Sigmoid colon (tissue), 7 donors: ENCODE data around the gene SOX15. TPM values are rescaled to one million over a fixed set of nuclear protein-coding genes. Genes with fewer than 3 reads are reported as not detected.

ENCODE experiments used
- DNase-seq: peaks from one replicate; pipeline ENCODE4 v3.0.0-alpha.2; 2019
- H3K27ac ChIP-seq, 4 donors: fragments of 200-600 bp; sonication (generic); one replicate each; pipeline ENCODE4 v1.5.1; 2016 to 2019; ENCODE audit warnings: mild to moderate bottlenecking in 1 of 4
- H3K27me3 ChIP-seq, 3 donors: fragments of 200-600 bp; sonication (generic); one replicate each; pipeline ENCODE4 v1.5.1; 2019; ENCODE audit warnings: mild to moderate bottlenecking in 1 of 3
- H3K36me3 ChIP-seq, 4 donors: fragments of 200-600 bp; sonication (generic); one replicate each; pipeline ENCODE4 v1.5.1; 2016 to 2019
- H3K4me1 ChIP-seq, 4 donors: fragments of 200-600 bp; sonication (generic); one replicate each; pipeline ENCODE4 v1.5.1; 2017 to 2019
- H3K4me3 ChIP-seq, 4 donors: fragments of 200-600 bp; sonication (generic); one replicate each; pipeline ENCODE4 v1.5.1; 2017 to 2019; ENCODE audit warnings: mild to moderate bottlenecking in 2 of 4, moderate library complexity in 1 of 4
- H3K9me3 ChIP-seq, 4 donors: fragments of 200-600 bp in 3 of 4; sonication (generic) in 3 of 4; one replicate each; pipeline versions ENCODE4 v1.5.1 to v1.6.1; 2013 to 2019
- EP300 ChIP-seq, 4 donors: sonication (generic); formaldehyde crosslinking; IDR thresholded peaks; one replicate each; pipeline ENCODE4 v1.6.1; 2017; ENCODE audit warnings: antibody characterized with exemption in 4 of 4
- POLR2A ChIP-seq, 2 donors: fragments of 450-650 bp; IDR thresholded peaks; one replicate each; pipeline ENCODE4 v1.6.1; 2016; ENCODE audit warnings: antibody characterized with exemption in 2 of 2, mild to moderate bottlenecking in 2 of 2, moderate library complexity in 2 of 2
- POLR2AphosphoS5 ChIP-seq, 4 donors: sonication (generic); formaldehyde crosslinking; IDR thresholded peaks; one replicate each; pipeline ENCODE4 v1.6.1; 2017; ENCODE audit warnings: antibody characterized with exemption in 4 of 4
- WGBS, 2 donors: extraction: QIAGEN DNeasy Blood & Tissue Kit; methylation state at CpG; one replicate each; pipeline ENCODE4 v1.1.7; 2013; 5-methylcytosine and 5-hydroxymethylcytosine counted together
- intact Hi-C: fragments of 100-400 bp; cut with DNase I; formaldehyde crosslinking; loops from one replicate; pipeline ENCODE4 v1.15.1; 2023
- polyA plus RNA-seq, 3 donors: library from polyadenylated mRNA; stranded (reverse); fragments of 200-250 nt; gene quantifications; one replicate each; pipeline ENCODE4 v1.2.3, GENCODE V29; 2013
- total RNA-seq, 4 donors: library from RNA; depleted of rRNA; stranded (reverse); fragments of >200 nt; gene quantifications; one replicate each; pipeline ENCODE4 v1.1.0, GENCODE V29; 2016
- TF ChIP-seq, protein P1 (sequence below), 4 experiments: fragments of 450-650 bp in 3 of 4; fragments of 200-600 bp in 1 of 4; IDR thresholded peaks; one replicate each; pipeline ENCODE4 v1.5.1; 2016 to 2019; ENCODE audit warnings: antibody characterized with exemption in 4 of 4, mild to moderate bottlenecking in 3 of 4, moderate library complexity in 2 of 4
- donor health status: healthy with polysubstance abuse.
- donor health status: Bipolar disorder and iron deficiency.
- donor health status: healthy.

The SOX15 gene
- total and polyA plus RNA-seq, 7 donors: 1.2 to 15.3 (median 4.8) TPM; not detected in 1

DNA sequence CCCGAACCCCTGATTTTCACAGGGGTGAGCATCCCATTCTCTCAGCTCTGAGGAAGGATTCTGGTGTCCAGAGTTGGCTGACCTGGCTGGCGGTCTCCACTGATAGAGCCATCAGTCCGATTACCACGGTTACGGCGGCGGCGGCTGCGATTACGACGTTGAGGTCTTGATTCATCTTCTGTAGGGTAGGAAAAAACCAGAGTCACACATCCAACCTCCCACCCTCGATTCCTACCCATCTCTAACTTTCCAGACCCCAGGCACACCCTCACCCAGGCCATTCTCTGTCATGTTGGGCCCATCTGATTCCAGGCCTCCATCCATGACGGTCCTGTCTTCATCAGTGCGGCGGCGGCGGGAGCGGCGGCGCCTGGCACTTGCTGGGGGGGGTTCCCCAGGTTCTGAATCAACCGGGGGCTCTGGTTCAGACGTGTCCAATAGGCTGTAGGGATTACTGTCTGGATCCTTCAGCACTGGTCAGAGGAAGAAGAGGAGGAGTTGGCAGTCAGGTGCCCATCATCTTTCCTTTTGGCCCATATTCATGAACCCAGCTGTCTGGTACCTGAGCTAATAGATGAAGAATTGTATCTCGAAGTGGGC, 2.6 kb upstream of the SOX15 start:
- no peaks in the 10 kb centered on the region for H3K9me3 ChIP-seq
- H3K27me3 ChIP-seq: no peaks in the 10 kb centered on the region
- peaks cover 0 to 25% (median 22%) of the 10 kb centered on the region in 4 donors for H3K4me1 ChIP-seq
- no peak overlapping the region for H3K27ac ChIP-seq
- H3K4me3 ChIP-seq: no peak overlapping the region
- DNase-seq: no peak
- no peak for TF ChIP-seq POLR2AphosphoS5 (IDR thresholded peaks at IDR 0.05)
- TF ChIP-seq EP300 (IDR thresholded peaks at IDR 0.05): no peak
- TF ChIP-seq POLR2A (IDR thresholded peaks at IDR 0.05): no peak
- TF ChIP-seq, protein P1, sequence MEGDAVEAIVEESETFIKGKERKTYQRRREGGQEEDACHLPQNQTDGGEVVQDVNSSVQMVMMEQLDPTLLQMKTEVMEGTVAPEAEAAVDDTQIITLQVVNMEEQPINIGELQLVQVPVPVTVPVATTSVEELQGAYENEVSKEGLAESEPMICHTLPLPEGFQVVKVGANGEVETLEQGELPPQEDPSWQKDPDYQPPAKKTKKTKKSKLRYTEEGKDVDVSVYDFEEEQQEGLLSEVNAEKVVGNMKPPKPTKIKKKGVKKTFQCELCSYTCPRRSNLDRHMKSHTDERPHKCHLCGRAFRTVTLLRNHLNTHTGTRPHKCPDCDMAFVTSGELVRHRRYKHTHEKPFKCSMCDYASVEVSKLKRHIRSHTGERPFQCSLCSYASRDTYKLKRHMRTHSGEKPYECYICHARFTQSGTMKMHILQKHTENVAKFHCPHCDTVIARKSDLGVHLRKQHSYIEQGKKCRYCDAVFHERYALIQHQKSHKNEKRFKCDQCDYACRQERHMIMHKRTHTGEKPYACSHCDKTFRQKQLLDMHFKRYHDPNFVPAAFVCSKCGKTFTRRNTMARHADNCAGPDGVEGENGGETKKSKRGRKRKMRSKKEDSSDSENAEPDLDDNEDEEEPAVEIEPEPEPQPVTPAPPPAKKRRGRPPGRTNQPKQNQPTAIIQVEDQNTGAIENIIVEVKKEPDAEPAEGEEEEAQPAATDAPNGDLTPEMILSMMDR (IDR thresholded peaks at IDR 0.05): no peak
- 94% methylated on average over 23 of the region's 23 CpGs for WGBS, 2 donors
- H3K36me3 ChIP-seq: peaks cover 30 to 68% (median 64%) of the 10 kb centered on the region in 4 donors
- intact Hi-C loops: no loop called here

DNA sequence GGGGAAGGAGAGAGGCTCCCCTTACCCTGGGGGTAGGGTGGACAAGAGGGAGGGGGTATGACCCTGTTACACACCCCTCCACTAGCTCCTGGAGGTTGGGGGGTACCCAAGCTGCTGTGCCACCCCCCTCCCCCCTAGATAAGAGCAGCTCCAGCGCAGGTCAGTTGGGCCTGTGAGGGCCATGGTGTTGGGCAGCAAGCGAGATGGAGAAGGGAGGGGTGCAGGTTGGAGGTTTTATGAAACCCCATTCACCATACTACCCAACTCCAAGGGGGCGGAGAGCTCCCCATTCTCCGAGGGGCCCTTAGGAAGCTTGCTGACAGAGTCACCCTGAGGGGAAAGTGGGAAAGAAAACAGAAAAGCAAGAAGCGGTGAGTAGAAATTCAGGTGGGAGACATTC, 1.7 kb upstream of the SOX15 start:
- DNase-seq: no peak
- no peak overlapping the region for H3K27ac ChIP-seq
- WGBS, 2 donors: 92 to 94% methylated on average over 5 of the region's 5 CpGs
- H3K9me3 ChIP-seq: no peaks in the 10 kb centered on the region
- TF ChIP-seq, protein P1 (IDR thresholded peaks at IDR 0.05): no peak
- TF ChIP-seq POLR2AphosphoS5 (IDR thresholded peaks at IDR 0.05): no peak
- no peak for TF ChIP-seq EP300 (IDR thresholded peaks at IDR 0.05)
- TF ChIP-seq POLR2A (IDR thresholded peaks at IDR 0.05): no peak
- no peak overlapping the region for H3K4me3 ChIP-seq
- H3K4me1 ChIP-seq: peaks cover 0 to 35% (median 25%) of the 10 kb centered on the region in 4 donors
- H3K27me3 ChIP-seq: no peaks in the 10 kb centered on the region
- intact Hi-C loops: no loop called here
- H3K36me3 ChIP-seq: peaks cover 30 to 67% (median 57%) of the 10 kb centered on the region in 4 donors

DNA sequence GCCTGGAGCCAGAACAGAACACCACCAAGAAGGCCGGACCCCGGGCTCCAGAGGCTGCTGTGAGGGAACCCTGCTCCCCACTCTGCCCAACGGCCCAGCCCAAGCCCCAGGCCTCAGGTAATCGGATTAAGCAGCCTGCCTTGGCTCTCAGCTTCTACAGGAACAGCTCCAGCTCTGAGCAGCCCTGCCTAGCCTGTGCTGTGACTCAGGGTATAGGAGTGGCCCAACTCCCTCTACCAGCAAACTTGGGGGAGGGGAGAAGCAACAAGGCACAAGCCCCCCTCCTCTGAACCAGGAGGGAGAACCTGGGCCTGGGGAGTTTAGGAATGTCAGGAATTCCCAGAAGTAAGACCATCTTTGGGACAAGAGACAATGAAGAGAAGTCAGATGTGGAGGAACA, 849 bp upstream of the SOX15 start:
- 86 to 88% methylated on average over 4 of the region's 4 CpGs for WGBS, 2 donors

DNA sequence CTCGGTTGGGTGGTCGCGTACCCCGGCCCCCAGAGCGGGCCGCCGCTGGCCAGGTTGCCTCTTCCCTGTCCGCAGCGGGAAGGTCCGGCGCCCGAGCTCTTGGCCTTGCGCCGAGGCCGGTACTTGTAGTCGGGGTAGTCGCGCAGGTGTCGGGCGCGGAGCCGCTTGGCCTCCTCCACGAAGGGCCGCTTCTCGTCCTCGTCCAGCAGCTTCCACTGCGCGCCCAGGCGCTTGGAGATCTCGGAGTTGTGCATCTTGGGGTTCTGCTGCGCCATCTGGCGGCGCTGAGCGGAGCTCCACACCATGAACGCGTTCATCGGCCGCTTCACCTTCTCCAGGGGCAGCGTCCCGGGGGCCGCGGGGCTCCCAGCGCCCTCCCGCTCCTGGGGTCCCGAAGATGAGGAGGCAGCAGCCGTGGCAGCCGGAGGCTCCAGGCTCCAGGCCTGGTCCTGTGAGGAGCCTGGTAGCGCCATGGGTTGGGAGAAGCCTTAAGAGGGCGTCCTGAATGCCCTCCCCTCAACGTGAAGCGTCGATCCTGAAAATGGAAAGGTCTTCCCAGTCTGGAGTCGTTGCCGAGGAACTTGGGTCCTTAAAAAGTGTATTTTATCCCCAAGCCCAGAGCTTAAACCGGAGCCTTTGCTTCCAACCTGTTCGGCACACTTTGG, 558 bp downstream of the SOX15 start:
- H3K27ac ChIP-seq: peak overlapping the region; percentile 82 to 90 (median 86)
- TF ChIP-seq, protein P1 (IDR thresholded peaks at IDR 0.05): peak; percentile 72 to 89 (median 88)
- TF ChIP-seq EP300 (IDR thresholded peaks at IDR 0.05) (no peak), POLR2AphosphoS5 (IDR thresholded peaks at IDR 0.05) (peak; percentile 15 to 75 (median 62)), POLR2A (IDR thresholded peaks at IDR 0.05) (peak in 1 of 2 donors; percentile 13)
- no peaks in the 10 kb centered on the region for H3K27me3 ChIP-seq
- H3K4me3 ChIP-seq: peak overlapping the region; percentile 61 to 73 (median 69)
- H3K36me3 ChIP-seq: peaks cover 26 to 46% (median 35%) of the 10 kb centered on the region in 4 donors
- H3K4me1 ChIP-seq: peaks cover 0 to 46% (median 39%) of the 10 kb centered on the region in 4 donors
- intact Hi-C loops: loop anchor here (2.0 to 10.0 kb wide), 3 partner anchors 75 to 265 kb away; partner anchors contain the start of genes CYB5D1, KCTD11, NAA38 and TMEM88
- DNase-seq: peak; percentile 94
- H3K9me3 ChIP-seq: no peaks in the 10 kb centered on the region
- 33 to 36% methylated on average over 56 of the region's 56 CpGs for WGBS, 2 donors

More for the DNA sequence above, 849 bp upstream of the SOX15 start:
- TF ChIP-seq POLR2A (IDR thresholded peaks at IDR 0.05): no peak
- TF ChIP-seq, protein P1 (IDR thresholded peaks at IDR 0.05): no peak
- no peak for TF ChIP-seq POLR2AphosphoS5 (IDR thresholded peaks at IDR 0.05)
- TF ChIP-seq EP300 (IDR thresholded peaks at IDR 0.05): no peak
- intact Hi-C loops: no loop called here
- Histone ChIP-seq H3K36me3 (peaks cover 30 to 60% (median 49%) of the 10 kb centered on the region in 4 donors), H3K4me1 (peaks cover 0 to 36% (median 26%) of the 10 kb centered on the region in 4 donors), H3K9me3 (no peaks in the 10 kb centered on the region), H3K27ac (no peak overlapping the region), H3K4me3 (no peak overlapping the region), H3K27me3 (no peaks in the 10 kb centered on the region)
- no peak for DNase-seq
